ENCODE data around the gene MPHOSPH6. TPM values are rescaled to one million over a fixed set of nuclear protein-coding genes. Genes with fewer than 3 reads are reported as not detected.
"Not testable (repeated sequence)": the region's sequence is repeated elsewhere in the genome, so short reads cannot be mapped to it uniquely, and the experiment has no call there.

Gene MPHOSPH6, protein sequence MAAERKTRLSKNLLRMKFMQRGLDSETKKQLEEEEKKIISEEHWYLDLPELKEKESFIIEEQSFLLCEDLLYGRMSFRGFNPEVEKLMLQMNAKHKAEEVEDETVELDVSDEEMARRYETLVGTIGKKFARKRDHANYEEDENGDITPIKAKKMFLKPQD
- total RNA-seq (2014; rRNA removed; shearing (Covaris generic); ENCODE audit: low replicate concordance): 10.2 and 22.2 TPM in 2 replicates

DNA sequence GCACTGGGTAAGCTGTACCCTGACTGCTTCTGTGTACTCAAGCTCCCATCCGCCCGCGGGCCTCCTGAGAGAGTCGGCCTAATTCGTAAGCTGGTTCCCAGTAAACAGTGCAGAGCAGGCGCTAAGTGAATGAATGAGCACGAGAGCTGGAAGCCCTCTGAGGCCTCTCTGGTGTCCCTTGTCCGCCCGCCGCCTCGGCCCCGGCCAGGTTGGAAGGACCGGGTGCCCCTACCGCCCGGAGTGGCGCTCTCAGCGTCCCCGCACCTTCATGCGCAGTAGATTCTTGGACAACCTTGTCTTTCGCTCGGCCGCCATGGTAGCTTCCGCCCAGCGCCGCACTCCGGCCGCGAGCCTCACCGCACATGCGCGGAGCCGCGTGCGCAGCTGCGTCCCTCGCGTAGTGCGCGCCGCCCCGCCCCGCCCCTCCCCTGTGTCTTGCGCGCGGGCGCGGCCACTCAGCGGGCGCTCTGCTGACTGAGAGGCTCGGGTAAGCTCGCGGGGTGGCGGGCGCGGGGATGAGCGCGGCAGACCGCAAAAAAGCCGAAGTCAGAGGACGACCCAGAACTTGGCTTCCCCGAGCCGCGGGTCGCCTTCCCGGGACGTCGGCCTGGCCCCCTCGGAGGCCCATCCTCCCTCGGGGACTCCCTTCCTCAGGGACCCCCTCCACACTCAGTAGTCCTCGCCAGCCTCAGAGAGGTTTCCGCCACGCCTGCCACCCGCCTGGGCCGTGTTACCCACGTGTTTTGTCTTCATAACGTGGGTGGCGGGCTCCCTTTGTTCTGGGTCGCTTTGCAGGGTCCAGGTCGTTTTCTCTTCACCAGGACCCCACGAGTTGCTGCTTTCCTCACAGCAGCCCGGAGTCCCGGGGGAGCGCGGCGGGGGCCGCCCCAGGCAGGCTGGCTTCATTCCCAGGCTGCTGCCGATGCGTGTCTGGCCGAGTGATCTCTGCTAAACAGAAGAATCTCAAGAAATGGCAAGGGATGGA lies at the start of gene MPHOSPH6:
TSS of gene MPHOSPH6 (minus strand) at position 364 of the 985 bp plus-strand sequence. CDS start at position 315, 49 bp downstream.
- DNase-seq (ENCODE audit: low read depth): peak; percentile 83
- in situ Hi-C loops (cut with HindIII; ENCODE audit: low pct_unique_long_range_greater_than_20kb, low sequenced_read_pairs): no loop called here

DNA sequence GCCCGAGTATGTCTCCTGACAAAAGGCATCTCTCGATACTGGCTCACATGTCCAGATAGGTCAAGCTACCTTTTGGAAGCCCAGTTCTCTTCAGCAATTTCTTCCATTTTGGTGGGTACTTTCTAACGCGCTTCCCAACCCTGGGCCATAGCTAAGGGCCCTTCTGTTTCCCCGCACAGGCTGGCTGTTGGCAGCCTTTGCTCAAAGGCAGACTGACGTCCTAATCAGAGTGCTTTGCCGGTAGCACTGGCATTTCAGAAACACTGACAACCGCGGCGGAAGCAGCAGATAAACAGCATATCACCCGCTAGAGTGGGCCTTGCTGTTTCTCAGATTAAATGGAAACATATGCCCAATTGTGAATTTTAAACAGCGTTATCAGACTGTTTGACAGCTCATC lies 49.3 kb upstream of the MPHOSPH6 start:
- no peak for DNase-seq (ENCODE audit: low read depth)
- in situ Hi-C loops (cut with HindIII; ENCODE audit: low pct_unique_long_range_greater_than_20kb, low sequenced_read_pairs): no loop called here

DNA sequence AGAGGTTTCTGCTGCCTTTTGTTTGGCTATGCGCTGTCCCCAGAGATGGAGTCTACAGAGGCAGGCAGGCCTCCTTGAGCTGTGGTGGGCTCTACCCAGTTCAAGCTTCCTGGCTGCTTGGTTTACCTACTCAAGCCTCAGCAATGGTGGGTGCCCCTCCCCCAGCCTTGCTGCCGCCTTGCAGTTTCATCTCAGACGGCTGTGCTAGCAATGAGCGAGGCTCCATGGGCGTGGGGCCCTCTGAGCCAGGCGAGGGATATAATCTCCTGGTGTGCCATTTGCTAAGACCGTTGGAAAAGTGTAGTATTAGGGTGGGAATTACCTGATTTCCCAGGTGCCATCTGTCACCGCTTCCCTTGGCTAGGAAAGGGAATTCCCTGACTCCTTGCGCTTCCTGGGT lies 39.3 kb upstream of the MPHOSPH6 start:
- DNase-seq (ENCODE audit: low read depth); in situ Hi-C loops (cut with HindIII; ENCODE audit: low pct_unique_long_range_greater_than_20kb, low sequenced_read_pairs): not testable (repeated sequence)

DNA sequence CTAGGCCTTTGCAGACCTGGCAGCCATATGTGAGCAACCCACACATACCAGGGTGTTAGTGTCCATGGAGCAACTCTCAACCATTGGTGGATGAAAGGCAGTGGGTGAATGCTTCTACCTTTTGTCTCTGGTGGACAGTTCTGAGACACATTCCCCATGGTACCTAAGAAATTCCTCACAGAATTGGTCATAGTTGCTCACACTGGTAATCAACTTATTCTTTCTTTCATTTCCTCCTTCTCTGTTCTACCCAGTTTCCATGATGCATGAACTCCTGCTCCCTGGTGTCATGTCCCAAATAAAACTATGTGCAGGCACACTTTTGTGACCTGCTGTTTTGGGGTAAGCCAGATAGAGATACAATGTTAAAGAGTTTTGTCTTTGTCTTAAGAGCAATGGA lies 33.2 kb upstream of the MPHOSPH6 start:
- in situ Hi-C loops (cut with HindIII; ENCODE audit: low pct_unique_long_range_greater_than_20kb, low sequenced_read_pairs): no loop called here

DNA sequence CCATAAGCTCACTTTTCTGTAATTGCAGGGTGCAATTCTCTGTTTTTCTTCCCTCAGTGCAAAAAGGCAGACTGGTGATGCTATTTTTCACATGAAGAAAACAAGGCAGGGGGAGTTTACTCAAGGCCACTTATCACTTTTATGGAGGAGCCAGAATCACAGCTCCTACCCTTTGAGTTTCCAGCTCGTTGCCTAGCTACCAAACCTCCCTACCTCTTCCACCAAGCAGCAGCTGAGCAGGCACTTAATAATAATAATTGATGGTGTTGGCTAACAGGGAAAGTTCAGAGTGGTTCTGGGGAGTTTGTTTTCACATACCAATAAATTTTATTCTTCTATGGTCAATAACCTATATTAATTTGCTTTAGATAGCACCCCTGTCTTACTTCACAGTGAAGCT lies 31.9 kb upstream of the MPHOSPH6 start:
- DNase-seq (ENCODE audit: low read depth): no peak
- in situ Hi-C loops (cut with HindIII; ENCODE audit: low pct_unique_long_range_greater_than_20kb, low sequenced_read_pairs): no loop called here

More for the DNA sequence above, 33.2 kb upstream of the MPHOSPH6 start:
- DNase-seq (ENCODE audit: low read depth): no peak

DNA sequence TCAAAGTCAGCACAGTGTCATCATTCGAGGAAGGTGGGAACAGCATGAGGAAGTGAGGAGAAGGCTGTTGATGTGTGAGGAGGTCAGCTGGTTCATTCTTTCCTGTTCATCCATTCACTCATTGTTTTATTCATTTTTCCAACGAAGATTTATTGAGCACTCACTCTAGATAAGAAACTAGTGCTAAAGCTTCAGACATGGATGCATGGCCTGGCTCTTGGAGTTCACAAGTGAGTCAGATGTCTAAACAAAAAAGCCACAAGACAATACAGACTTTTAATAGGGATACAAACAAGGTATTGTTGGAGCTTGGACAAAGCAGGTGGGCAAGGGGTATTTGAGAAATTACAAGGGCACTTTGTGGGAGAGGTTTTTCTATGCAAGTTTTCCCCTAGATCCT lies 31.3 kb upstream of the MPHOSPH6 start:
- in situ Hi-C loops (cut with HindIII; ENCODE audit: low pct_unique_long_range_greater_than_20kb, low sequenced_read_pairs): no loop called here

DNA sequence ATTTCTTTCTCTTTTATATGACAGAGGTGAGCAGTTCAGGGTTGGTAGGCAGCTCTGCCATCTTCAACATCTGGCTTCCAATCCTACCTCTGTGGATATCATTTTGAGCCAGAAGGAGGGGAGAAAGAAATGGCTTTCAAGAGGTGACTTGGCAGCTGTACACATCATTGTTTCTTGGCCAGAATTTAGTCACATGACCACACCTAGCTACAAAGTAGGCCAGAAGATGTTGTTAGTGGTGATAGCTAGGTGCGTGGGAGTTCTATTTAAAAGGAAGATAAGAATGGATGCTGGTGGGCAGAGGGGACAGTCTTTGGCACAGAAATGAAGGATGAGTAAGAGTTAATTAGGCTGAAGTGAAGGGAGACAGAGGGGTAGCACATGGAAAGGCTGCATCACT lies 29.2 kb upstream of the MPHOSPH6 start:
- in situ Hi-C loops (cut with HindIII; ENCODE audit: low pct_unique_long_range_greater_than_20kb, low sequenced_read_pairs): no loop called here
- no peak for DNase-seq (ENCODE audit: low read depth)

More for the DNA sequence above, 31.3 kb upstream of the MPHOSPH6 start:
- no peak for DNase-seq (ENCODE audit: low read depth)

DNA sequence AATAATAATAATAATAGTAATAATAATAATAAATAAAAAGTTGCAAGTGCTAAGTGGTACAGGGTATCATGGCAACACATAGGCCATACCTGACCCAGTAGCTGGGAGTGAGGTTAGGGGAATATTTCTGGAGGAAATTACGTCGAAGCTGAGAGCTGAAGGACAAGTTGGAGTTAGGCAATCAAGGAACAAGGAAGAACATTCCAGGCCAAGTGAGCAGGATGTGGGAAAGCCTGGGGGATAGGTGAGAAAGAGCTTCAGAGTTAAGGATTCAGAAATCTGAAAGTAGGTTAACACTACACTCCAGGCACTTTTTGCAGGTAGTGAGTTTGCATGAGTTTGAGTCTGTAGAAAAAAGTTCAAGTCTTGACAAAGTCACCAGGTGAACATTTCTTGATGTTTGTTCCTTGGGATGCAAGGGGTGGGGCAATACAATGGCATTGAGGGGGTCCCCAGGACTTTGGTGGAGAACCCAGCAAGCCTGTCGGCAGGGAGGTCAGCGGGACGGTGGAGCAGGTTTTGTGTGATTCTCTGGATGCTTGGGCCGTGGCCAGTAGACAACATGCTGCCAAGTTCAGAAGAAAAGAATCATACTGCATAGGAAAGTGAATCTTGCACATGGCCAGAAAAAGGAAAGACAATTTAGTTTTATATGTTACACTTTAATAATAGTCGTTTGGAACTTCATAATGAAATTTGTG lies 27.7 kb upstream of the MPHOSPH6 start:
- DNase-seq (ENCODE audit: low read depth): no peak

DNA sequence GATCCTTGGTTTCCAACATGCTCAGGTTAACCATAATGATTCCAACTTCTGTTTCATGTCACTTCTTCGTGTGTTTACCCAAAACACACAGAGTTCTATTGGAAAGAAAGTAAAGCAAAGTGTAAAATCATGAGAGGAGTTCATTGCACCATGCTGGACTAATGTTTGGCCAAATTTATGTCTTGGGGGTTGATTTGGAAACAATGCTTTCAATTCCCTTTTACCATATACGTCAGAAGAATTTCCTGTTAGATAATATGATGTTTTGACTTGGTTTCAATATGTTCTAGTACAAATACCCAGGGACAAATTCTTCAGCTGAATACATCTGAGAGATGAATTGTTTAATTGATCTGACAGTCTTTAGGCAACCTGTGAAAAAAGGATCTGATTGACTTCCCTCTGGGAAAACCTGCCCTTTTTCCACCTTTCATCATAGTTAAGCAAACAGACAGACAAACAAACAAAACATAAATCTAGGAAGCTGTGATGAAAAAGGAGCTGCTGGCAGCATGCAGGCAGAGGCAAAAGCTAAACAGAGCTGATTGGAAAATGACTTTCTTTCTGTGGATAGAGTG lies 26.0 kb upstream of the MPHOSPH6 start:
- no peak for DNase-seq (ENCODE audit: low read depth)
- in situ Hi-C loops (cut with HindIII; ENCODE audit: low pct_unique_long_range_greater_than_20kb, low sequenced_read_pairs): no loop called here

More for the DNA sequence above, 27.7 kb upstream of the MPHOSPH6 start:
- in situ Hi-C loops (cut with HindIII; ENCODE audit: low pct_unique_long_range_greater_than_20kb, low sequenced_read_pairs): no loop called here

DNA sequence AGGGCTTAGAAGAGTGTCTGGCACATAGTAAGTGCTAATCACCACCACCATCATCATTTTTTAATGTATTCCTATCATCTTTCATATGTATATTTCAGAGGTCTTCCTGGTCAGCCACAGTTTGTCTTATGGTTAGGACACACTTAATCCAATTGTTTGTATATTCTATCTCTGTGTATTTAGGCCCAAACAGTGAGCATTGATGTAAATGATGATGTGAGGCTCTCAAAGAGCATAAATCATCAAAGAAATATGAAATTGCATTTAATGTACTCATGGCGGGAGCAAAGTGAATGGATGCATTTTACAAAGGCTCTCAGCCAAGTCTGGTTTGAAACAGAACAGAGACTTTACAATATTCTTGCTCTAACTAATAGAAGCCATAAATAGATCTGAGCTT lies 24.1 kb upstream of the MPHOSPH6 start:
- no peak for DNase-seq (ENCODE audit: low read depth)
- in situ Hi-C loops (cut with HindIII; ENCODE audit: low pct_unique_long_range_greater_than_20kb, low sequenced_read_pairs): no loop called here

DNA sequence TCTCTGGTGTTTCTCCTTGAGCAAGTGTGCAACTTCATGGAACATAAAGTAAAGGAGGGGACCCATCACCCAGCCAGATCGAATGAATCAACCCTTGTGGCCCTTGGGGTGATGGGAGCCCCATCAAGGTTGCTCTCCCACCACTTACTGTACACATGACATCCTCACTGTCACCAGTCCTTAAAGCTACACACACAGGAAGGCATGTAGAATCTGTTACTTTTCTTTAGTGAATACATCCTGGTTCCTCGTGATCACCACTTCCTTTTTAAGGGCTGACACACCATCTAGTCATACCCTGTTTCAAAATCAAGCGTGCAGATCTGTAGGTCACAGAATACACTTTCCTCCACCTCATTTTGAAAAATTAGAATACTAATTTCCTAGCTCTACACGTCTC lies 22.6 kb upstream of the MPHOSPH6 start:
- no peak for DNase-seq (ENCODE audit: low read depth)
- in situ Hi-C loops (cut with HindIII; ENCODE audit: low pct_unique_long_range_greater_than_20kb, low sequenced_read_pairs): no loop called here

DNA sequence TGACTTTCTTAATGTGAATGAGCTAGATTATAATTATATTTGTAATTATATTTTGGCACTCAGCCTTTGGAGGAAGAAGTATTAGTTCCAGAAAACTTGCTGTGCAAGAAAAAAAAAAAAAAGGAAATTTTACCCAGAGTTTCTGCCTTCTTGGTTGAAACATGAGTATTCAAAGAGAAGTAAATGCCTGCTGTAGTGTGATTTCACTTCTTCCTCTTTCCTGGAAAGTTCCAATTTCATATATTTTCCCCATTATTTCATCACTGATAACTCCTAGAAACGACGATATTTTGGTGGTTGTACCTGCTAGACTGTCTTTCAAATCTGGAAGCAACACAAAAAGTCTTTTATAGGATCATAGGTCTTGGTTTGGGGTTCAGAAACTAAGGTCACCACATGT lies 20.4 kb upstream of the MPHOSPH6 start:
- no peak for DNase-seq (ENCODE audit: low read depth)
- in situ Hi-C loops (cut with HindIII; ENCODE audit: low pct_unique_long_range_greater_than_20kb, low sequenced_read_pairs): no loop called here

DNA sequence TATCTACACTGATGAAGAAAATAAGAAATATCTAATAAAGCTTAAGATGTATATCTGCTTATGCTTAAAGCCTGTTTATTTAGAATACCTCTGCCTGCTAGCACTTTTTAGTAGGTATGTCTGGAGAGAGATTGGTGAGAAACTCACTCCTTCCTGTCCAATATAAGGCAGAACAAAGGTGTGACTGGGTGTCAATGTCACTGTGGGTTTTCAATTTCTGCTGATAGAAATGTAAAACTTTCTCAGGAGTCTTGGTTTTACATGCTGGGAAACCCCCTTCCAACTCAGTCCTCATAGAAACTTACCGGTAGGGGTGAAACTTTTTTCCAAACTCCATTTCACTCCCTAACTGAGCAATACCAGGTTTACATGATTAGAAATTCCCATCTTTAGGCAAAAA lies 17.8 kb upstream of the MPHOSPH6 start:
- in situ Hi-C loops (cut with HindIII; ENCODE audit: low pct_unique_long_range_greater_than_20kb, low sequenced_read_pairs): no loop called here
- DNase-seq (ENCODE audit: low read depth): no peak

DNA sequence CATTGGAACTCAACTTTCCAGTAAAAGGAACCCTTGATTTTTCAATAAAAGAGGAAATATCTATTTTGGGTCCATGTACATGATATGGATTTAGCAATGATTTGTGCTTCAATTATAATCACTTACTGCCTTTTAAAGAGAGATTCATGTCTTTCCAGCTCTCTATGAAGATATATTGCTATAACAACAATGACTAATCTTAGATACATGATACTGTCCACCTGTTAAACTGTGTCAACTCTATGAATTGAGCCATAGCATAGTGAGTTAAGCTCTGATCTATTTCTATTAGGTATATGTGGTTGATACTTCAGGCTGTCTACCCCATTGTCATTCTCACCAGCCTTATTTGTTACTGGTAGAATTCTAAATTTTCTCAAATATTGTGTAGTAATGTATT lies 15.0 kb upstream of the MPHOSPH6 start:
- in situ Hi-C loops (cut with HindIII; ENCODE audit: low pct_unique_long_range_greater_than_20kb, low sequenced_read_pairs): no loop called here
- DNase-seq (ENCODE audit: low read depth): no peak

DNA sequence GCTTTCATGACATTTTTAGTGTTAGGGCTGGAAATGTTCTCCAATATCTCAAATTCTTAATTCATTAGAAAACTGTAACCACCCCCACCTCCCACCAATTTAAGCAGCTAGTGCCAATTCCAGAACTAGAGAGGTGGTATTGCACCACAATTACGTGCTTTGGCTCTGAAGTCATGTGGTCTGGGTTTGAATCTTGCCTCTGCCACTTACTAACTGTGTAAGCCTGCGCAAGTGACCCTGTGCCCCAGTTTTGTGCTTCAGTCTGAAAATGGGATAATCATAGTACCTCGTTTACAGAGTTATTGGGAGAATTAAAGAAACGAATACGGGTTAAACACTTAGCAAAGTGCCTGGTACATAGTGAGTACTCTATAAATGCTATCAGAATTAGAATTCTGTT lies 14.2 kb upstream of the MPHOSPH6 start:
- DNase-seq (ENCODE audit: low read depth): no peak

DNA sequence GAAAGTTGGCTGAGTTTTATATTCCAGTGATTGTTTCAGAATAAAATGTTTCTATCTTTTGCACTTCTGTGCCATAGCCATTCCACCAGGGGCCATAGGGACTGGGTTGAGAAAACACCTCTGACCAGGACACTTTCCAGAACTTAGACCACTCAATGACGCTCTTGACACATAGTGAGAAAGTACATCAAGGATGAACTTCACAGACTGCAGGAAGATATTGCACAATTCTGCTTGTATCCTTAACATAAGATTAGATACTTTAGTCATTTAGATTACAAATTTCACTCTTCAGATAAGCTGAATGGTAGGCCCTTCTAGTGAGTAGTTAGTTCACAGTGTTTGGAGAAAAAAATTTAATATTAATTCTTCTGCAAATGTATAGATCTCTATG lies 13.0 kb upstream of the MPHOSPH6 start:
- no peak for DNase-seq (ENCODE audit: low read depth)
- in situ Hi-C loops (cut with HindIII; ENCODE audit: low pct_unique_long_range_greater_than_20kb, low sequenced_read_pairs): no loop called here

More for the DNA sequence above, 14.2 kb upstream of the MPHOSPH6 start:
- in situ Hi-C loops (cut with HindIII; ENCODE audit: low pct_unique_long_range_greater_than_20kb, low sequenced_read_pairs): no loop called here

DNA sequence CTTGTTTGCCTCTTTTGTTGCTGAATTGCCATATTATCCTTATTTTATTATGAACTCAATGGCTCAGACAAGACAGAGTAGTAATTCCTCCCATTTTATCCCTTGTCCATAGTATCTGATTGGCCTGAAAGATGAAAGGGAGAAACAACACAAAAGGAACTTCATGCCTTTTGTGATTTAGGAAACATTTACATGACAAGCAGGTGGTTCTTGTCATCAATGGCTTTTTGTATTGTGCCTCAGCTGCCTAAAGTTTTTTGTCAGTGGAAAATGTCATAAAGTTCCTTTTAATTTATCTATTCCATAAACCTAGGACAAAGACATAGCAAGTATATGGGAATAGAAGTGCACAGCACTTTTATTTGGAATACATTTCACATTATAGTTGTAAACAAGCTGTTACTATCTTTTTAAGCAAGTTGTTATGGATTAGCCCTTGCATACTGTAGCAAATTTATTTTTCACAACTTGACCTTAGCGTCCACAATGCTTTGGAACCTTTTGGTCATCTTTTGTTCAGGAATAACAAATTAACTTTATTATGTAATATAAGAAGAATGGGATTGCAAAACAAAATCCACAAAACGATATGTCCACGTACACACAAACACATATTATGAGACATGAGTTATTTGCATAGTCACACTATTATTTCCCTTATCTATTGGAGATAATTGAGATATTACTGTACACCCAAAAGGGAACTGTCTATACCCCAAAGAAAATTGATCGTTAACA lies 12.4 kb upstream of the MPHOSPH6 start:
- no peak for DNase-seq (ENCODE audit: low read depth)
- in situ Hi-C loops (cut with HindIII; ENCODE audit: low pct_unique_long_range_greater_than_20kb, low sequenced_read_pairs): no loop called here

All from Caki2 (cell line).